ENCODE results near the gene MAU2.

Gene MAU2

DNA sequence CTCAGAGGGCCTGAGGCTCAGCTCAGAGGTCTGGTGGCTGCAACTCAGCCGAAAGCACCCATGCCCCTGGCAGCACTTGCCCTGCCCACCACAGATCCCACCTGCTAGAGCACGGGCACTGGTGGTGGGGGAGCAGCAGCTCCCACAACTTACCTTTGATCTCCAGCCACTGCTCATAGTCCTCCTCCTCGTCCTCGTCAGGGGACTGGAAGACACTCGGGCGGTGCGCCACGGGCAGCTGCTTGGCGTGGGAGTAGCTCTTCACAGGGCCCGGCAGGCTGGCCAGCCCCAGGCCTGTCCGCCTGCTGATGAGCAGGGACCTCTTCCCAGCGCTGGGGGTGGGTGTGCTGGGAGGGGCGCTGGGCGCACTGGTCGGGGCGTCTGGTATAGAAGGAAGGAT is 14.9 kb upstream of the MAU2 start:
- DNase-seq (ENCODE audit: low read depth in 1 of 2, low spot score in 1 of 2): no peak

DNA sequence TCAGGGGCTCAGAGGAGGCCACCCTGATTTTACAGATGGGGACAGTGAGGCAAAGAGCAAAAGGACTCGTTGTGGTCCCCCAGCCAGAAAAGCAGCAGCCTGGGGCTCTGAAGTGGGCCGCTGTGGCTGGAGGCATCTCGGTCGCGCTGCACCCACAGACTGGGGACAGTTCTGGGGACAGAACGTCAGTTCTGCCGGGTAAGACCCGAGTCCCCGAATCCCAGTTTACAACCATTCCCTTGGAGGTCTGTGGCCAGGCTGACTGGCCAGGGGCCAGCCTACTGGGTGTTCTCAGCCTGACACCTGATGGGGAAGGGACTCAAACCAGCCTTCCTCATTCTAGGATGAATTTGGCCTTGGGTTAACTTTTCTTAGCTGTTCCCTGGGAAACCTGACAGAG is 14.4 kb upstream of the MAU2 start:
- no peak for DNase-seq (ENCODE audit: low read depth in 1 of 2, low spot score in 1 of 2)

DNA sequence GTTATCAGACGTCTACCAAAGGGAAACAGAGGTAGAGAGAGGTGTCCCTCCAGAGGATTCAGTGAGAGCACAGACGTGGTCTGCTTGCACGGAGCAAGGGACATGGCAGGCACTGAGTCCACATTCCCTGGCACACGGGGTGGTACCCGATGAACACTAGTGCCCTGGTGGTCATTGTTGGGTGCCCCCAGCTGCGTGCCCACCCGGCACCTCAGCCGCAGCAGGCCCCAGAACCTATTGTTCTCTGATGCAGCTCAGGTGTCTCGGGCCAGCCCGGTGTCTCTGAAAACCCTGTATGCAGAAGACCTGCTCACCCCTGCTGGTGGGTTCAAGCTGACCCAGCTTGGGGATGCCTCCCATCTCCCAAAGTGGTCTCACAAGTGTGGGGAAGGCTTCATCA is 12.3 kb upstream of the MAU2 start:
- no peak for DNase-seq (ENCODE audit: low read depth in 1 of 2, low spot score in 1 of 2)

DNA sequence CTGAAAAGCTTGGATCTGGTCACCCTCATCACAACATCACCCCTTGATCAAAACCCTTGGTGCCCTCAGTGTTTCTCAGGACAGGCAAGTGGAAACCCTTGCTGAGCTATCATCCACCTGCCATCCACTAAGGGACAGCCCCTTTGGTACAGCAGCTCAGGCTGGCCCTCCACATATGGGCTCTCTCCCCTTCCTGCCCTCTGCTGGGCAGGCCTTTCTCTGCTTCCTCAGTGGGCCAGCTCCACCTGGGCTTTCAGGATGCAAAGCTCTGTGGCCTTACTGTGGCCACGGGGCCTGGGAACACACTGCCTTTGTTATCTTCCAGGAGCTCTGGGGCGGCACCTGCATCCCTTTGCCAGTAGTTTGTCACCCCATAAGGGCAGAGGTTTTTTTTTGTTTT is 5.2 kb upstream of the MAU2 start:
- DNase-seq (ENCODE audit: low read depth in 1 of 2, low spot score in 1 of 2): no peak

DNA sequence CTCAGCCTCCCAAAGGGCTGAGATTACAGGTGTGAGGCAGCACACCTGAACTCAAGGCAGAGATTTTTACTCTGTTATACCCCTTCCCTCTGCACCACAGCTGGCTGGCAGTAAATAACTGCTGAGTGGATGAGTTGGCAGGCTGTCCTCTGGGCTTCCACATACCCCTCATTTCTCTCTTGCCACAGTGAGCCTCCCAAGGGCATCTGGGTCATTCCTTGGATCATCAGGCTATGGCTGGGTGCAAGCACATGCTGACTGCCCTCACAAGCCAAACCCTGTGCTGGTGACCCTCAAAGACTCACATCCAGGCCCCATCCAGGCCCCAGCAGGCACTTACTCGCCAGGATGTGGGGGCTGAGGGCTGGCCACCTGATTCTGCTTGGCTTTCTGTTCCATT is 4.5 kb upstream of the MAU2 start:
- DNase-seq (ENCODE audit: low read depth in 1 of 2, low spot score in 1 of 2): no peak

GRCh38 chr19:19319732-19320360 is 783 bp upstream of the MAU2 start:
- no peak for DNase-seq (ENCODE audit: low read depth in 1 of 2, low spot score in 1 of 2)

GRCh38 chr19:19321141-19321577 is 530 bp downstream of the MAU2 start:
- no peak for DNase-seq (ENCODE audit: low read depth in 1 of 2, low spot score in 1 of 2)

DNA sequence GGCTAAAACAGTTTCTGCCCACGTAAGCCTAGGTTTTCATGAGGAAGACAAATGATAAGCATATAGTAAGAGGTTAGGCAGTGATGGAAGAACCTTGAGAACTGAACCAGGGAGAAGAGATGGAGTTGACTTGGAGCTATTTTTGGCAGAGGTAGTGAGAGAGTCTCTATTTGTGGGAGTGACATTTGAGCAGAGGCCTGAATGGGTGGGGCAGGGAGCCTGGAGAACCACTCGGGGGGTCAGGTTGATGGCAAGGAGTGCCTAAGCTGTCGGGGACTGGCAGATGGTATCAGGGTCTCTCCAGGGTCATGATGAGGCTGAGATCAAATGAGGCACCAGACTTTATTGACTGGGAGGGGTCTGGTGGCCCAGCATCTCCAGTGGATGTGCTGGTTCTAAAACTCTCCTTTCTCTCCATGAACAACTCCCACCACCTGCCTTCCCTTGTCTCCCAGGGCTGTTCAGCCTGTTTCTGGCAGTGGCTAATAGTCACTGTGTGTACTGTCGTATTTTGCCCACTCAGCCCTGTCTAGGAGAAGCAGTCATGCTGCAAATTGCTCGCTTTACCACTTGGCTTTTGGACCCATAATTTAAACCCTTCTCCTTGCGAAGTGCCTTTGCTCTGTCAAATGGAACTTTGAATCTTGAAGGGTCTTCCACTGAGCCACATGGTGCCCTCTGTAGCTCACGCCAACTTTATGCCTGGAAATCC is 3.6 kb downstream of the MAU2 start:
- DNase-seq (ENCODE audit: low read depth in 1 of 2, low spot score in 1 of 2): no peak

DNA sequence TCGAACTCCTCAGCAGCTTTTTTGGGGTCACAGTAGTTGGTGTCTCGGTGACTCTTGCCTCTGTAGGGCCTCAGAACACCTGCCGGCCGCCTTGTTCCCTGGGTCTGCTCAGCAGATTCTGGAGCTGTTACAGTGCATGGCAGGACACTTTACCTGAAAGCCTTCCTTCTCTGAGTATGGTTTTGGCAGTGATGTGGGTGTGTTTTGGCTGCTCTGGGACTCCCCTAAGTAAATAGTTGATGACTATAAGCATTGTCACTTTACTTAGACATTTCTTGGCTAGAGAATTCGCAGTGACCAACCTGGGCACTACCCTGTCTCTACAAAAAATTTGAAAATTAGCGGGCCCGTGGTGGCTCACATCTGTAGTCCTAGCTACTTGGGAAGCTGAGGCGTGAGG is 7.0 kb downstream of the MAU2 start:
- DNase-seq (ENCODE audit: low read depth in 1 of 2, low spot score in 1 of 2): no peak

GRCh38 chr19:19329126-19329525 is 8.5 kb downstream of the MAU2 start:
- no peak for DNase-seq (ENCODE audit: low read depth in 1 of 2, low spot score in 1 of 2)

- no peak for DNase-seq (ENCODE audit: low read depth in 1 of 2, low spot score in 1 of 2)
These were observed 13.7 kb downstream of the MAU2 start for GRCh38 chr19:19334063-19334988.

- DNase-seq (ENCODE audit: low read depth in 1 of 2, low spot score in 1 of 2): no peak
These were observed 14.3 kb downstream of the MAU2 start for GRCh38 chr19:19334989-19335344.

DNA sequence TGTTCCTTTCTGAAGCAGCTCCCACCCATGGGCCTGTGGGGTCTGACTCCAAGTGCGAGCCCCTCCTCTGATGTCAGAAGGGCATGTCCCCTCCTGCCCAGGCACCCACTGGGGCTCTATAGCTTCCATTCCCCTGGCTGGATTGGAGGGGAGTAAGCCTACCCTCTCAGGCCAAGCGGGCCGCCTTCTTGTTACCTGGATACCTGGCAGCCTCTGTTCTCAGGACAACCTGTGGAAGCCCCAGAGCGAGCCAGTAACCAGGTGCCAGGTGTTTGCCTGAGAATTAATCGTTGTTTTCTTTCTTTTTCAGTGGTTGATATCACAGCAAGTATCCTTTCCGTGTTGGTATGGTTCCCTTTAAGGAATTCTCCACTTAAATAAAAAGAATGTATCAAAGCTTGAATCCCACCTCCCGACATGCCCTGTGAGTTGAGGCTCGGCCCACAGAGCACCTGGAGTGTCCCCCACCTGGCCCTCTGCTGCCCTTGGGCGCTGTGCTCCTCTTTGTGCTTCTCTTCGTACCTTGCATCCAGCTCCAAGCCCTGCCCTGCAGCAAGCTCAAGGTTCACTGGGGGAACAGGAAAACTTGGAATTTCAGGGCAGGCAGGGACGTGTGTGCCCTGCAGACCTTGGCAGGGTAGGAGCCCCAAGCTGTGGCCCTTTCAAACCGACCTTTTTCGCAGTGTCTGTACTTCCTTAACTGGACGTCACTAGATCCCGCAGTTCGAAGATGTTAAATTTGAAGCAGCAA is 15.0 kb downstream of the MAU2 start:
- DNase-seq (ENCODE audit: low read depth in 1 of 2, low spot score in 1 of 2): no peak

- no peak for DNase-seq (ENCODE audit: low read depth in 1 of 2, low spot score in 1 of 2)
These were observed 16.0 kb downstream of the MAU2 start for GRCh38 chr19:19336597-19336996.

DNA sequence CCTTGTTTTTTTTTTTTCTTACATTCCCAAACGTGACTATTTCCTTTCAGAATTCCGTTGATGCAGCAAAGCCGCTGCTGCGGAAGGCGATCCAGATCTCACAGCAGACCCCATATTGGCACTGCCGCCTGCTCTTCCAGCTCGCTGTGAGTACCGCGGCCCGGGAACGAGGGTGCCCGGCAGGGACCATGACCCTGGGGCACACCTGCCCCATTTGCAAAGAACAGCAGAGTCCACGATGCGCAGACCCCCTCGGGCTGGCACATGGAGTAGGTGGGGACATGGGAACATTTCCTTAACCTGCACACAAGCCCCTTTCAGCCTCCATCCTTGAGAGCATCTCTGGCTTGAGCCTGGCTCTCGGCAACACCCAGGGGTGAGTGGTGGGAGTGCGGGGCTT is 16.5 kb downstream of the MAU2 start:
- no peak for DNase-seq (ENCODE audit: low read depth in 1 of 2, low spot score in 1 of 2)

GRCh38 chr19:19338082-19338481 is 17.5 kb downstream of the MAU2 start:
- DNase-seq (ENCODE audit: low read depth in 1 of 2, low spot score in 1 of 2): no peak

GRCh38 chr19:19341026-19341425 is 20.4 kb downstream of the MAU2 start:
- no peak for DNase-seq (ENCODE audit: low read depth in 1 of 2, low spot score in 1 of 2)

GRCh38 chr19:19342086-19343015 is 21.7 kb downstream of the MAU2 start:
- no peak for DNase-seq (ENCODE audit: low read depth in 1 of 2, low spot score in 1 of 2)

DNA sequence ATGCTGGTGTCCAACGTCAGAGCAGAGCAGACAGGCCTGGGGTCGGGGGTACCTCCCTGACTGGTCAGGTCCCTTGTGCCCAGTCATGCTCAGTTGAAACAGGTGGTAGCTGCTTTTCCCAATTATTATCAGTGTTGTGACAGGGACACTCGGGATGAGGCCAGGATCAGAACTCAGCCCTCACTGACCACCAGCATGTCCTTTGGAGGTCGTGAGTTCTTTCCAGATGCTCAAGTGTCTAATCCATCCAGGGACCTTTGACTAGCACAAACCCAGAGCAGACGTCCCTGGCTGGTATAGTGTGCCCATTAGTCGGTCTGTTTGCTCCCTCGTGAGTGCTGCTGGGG is 22.4 kb downstream of the MAU2 start:
- DNase-seq (ENCODE audit: low read depth in 1 of 2, low spot score in 1 of 2): no peak

DNA sequence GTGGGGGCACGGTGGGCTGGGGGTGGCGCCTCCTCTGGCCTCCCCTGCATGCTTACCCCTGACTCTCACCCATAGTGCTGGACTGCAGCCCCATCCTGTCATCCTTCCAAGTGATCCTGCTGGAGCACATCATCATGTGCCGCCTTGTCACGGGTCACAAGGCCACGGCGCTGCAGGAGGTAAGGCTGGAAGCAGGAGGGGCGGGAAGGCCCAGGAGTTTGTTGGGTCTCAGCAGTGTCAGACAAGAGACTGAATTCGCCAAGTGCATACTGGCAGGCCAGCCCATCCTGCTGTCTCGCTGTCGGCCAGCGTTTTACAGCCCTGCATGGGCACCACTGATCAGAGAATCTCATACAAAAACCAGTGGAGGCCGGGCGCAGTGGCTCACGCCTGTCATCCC is 23.1 kb downstream of the MAU2 start:
- DNase-seq (ENCODE audit: low read depth in 1 of 2, low spot score in 1 of 2): no peak

All from activated T-helper 1 cell treated with anti-CD3 and anti-CD28 coated beads, Interleukin-2, amount 50 U/mL, for 16 hours (primary cell).